HepG2 (cell line): ENCODE data around the gene FCN1. TPM values are rescaled to one million over a fixed set of nuclear protein-coding genes. Genes with fewer than 3 reads are reported as not detected.

Experiments used
- POLR2AphosphoS2 ChIP-seq: IDR thresholded peaks from 2 replicates; pipeline ENCODE4 v1.6.1; 2011; ENCODE audit warnings: low read depth, low read length, improper control_type of control experiment
- ZNF709 ChIP-seq: sonication (generic); formaldehyde crosslinking; IDR thresholded peaks from 2 replicates; pipeline ENCODE4 v1.5.0; 2020; ENCODE audit warnings: mild to moderate bottlenecking, missing genetic modification reagents
- polyA plus RNA-seq, 8 experiments: library from polyadenylated mRNA; depleted of rRNA in 3 of 8; stranded (reverse) in 7 of 8; unstranded in 1 of 8; fragments of >200 nt; fragmentation: Illumina TruSeq in 4 of 8; extraction: Trizol in 4 of 8; gene quantifications; 2 replicates each; pipeline versions ENCODE4 v1.2.1 to v1.2.3, GENCODE V29; 2011 to 2016; ENCODE audit warnings: low read depth in 4 of 8, missing spikeins in 1 of 8, mixed read lengths in 1 of 8; ENCODE audit not compliant: insufficient read depth in 1 of 8
- total RNA-seq, 5 experiments: library from RNA; depleted of rRNA; stranded (reverse); fragments of >200 nt; fragmentation: Illumina TruSeq; extraction: Trizol; gene quantifications; 2 replicates each; pipeline ENCODE4 v1.2.3, GENCODE V29; 2016; ENCODE audit warnings: low read depth in 1 of 5
- TF ChIP-seq, protein P1 (sequence below), 2 experiments: fragments of 450-650 bp in 1 of 2; sonication (generic) in 1 of 2; formaldehyde crosslinking in 1 of 2; IDR thresholded peaks; 2 replicates each; pipeline versions ENCODE4 v1.6.1 to v1.8.0; 2016 to 2022; ENCODE audit warnings: antibody characterized with exemption in 1 of 2, mild to moderate bottlenecking in 1 of 2, missing genetic modification reagents in 1 of 2

FCN1 gene
- total and polyA plus RNA-seq, 2 of the 13 experiments (the other 11 are each of a cell fraction or from before 2014, with no cell fraction given): not detected

DNA sequence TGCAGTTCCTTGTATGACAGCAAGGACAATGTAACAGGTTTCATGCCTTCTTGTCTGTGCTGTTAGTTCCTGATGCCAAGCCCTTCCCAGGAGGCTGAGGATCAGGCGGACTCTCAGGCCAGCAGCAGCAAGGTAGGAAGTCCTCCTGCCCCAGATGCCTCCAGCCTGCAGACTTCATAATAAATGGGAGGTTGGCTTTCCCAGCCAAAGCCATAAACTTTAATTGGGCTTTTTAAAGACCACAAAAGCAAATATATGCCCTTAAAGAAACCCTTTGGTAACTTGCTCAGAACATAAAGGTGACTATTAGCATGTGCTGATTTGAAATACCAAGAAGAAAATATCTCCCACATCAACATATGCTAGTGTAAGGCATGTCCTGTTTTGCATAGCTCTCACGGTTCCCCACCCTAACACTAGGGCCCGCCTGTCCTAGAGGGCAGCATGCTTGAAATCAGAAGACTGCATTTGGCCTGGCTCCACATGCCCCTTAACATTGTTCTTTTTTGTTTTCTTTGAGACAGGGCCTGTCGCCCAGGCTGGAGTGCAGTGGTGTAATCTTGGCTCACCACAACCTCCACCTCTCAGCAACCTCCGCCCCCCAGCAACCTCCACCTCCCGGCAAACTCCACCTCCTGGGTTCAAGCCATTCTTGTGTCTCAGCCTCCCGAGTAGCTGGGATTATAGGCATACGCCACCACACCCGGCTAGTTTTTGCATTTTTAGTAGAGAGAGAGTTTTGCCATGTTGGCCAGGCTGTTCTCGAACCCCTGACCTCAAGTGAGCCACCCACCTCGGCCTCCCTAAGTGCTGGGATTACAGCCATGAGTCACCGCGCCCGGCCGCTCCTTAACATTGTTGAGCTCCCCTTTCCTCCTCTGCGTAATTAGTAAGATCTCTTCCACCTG, 44.6 kb upstream of the FCN1 start (continued):
- TF ChIP-seq, protein P1, sequence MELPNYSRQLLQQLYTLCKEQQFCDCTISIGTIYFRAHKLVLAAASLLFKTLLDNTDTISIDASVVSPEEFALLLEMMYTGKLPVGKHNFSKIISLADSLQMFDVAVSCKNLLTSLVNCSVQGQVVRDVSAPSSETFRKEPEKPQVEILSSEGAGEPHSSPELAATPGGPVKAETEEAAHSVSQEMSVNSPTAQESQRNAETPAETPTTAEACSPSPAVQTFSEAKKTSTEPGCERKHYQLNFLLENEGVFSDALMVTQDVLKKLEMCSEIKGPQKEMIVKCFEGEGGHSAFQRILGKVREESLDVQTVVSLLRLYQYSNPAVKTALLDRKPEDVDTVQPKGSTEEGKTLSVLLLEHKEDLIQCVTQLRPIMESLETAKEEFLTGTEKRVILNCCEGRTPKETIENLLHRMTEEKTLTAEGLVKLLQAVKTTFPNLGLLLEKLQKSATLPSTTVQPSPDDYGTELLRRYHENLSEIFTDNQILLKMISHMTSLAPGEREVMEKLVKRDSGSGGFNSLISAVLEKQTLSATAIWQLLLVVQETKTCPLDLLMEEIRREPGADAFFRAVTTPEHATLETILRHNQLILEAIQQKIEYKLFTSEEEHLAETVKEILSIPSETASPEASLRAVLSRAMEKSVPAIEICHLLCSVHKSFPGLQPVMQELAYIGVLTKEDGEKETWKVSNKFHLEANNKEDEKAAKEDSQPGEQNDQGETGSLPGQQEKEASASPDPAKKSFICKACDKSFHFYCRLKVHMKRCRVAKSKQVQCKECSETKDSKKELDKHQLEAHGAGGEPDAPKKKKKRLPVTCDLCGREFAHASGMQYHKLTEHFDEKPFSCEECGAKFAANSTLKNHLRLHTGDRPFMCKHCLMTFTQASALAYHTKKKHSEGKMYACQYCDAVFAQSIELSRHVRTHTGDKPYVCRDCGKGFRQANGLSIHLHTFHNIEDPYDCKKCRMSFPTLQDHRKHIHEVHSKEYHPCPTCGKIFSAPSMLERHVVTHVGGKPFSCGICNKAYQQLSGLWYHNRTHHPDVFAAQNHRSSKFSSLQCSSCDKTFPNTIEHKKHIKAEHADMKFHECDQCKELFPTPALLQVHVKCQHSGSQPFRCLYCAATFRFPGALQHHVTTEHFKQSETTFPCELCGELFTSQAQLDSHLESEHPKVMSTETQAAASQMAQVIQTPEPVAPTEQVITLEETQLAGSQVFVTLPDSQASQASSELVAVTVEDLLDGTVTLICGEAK (IDR thresholded peaks at IDR 0.05): no peak
- TF ChIP-seq, protein P1 (CRISPR knock-in tag; IDR thresholded peaks at IDR 0.05): no peak
- TF ChIP-seq ZNF709 (CRISPR knock-in tag): no peak
- no peak for TF ChIP-seq POLR2AphosphoS2
